Measurements from ENCODE around the gene NPR3. TPM values are rescaled to one million over a fixed set of nuclear protein-coding genes. Genes with fewer than 3 reads are reported as not detected.

NPR3 gene
- total RNA-seq, 4 donors from 2014 or later = 7.9 to 31.3 (median 13.0) TPM

DNA sequence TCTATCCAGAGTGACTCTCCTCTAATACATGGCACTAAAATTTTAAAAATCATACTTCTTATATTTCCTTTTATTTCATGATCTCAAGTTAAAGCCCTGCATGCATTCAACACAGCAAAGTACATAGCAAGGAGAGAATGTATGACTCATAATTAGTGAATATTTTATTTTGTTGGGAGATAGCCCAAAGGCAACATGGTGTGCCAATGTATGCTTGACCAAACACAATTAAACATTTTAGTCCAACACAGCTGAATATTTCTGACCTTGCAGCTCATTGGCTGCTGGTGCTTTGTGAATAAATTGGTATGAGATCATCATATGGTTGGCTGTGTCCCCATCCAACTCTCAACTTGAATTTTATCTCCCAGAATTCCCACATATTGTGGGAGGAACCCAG lies 103.5 kb downstream of the NPR3 start:
- H3K4me1 ChIP-seq = peaks cover 0 to 8% (median 0%) of the 10 kb centered on the region in 3 donors
- no peak overlapping the region for H3K27ac ChIP-seq
- H3K4me3 ChIP-seq = no peak overlapping the region
- intact Hi-C loops (cut with DNase I) = no loop called here
- H3K36me3 ChIP-seq = no peaks in the 10 kb centered on the region
- no peaks in the 10 kb centered on the region for H3K9me3 ChIP-seq
- DNase-seq = no peak
- TF ChIP-seq, protein P1, sequence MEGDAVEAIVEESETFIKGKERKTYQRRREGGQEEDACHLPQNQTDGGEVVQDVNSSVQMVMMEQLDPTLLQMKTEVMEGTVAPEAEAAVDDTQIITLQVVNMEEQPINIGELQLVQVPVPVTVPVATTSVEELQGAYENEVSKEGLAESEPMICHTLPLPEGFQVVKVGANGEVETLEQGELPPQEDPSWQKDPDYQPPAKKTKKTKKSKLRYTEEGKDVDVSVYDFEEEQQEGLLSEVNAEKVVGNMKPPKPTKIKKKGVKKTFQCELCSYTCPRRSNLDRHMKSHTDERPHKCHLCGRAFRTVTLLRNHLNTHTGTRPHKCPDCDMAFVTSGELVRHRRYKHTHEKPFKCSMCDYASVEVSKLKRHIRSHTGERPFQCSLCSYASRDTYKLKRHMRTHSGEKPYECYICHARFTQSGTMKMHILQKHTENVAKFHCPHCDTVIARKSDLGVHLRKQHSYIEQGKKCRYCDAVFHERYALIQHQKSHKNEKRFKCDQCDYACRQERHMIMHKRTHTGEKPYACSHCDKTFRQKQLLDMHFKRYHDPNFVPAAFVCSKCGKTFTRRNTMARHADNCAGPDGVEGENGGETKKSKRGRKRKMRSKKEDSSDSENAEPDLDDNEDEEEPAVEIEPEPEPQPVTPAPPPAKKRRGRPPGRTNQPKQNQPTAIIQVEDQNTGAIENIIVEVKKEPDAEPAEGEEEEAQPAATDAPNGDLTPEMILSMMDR (IDR thresholded peaks at IDR 0.05) = no peak
- TF ChIP-seq POLR2A (IDR thresholded peaks at IDR 0.05) = no peak
- no peaks in the 10 kb centered on the region for H3K27me3 ChIP-seq

DNA sequence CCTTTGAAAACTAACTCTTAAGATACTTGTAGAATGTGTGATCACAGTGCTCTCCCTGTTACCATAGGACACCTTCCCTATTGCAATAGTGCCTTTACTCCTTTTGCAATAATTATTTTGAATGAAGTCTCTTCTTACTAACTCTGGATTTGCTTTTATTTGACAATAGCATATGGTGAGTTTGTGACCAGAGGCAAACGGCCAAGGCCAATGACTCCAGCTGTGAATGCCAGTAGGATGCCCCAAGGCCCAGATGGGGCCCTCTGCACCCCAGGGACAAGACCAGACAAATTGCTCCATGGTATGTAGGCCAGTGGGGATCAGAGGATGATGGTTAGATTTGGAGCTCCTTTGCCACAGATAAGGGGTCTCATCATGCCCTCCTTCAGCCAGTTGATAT lies 116.9 kb downstream of the NPR3 start:
- Histone ChIP-seq H3K4me3 (no peak overlapping the region), H3K4me1 (no peaks in the 10 kb centered on the region), H3K36me3 (no peaks in the 10 kb centered on the region), H3K27ac (no peak overlapping the region), H3K27me3 (no peaks in the 10 kb centered on the region), H3K9me3 (no peaks in the 10 kb centered on the region)
- TF ChIP-seq POLR2A (IDR thresholded peaks at IDR 0.05) = no peak
- TF ChIP-seq, protein P1 (IDR thresholded peaks at IDR 0.05) = no peak
- intact Hi-C loops (cut with DNase I) = no loop called here
- no peak for DNase-seq
- 38% methylated on average over 1 of the region's 1 CpG for WGBS, 2 donors

DNA sequence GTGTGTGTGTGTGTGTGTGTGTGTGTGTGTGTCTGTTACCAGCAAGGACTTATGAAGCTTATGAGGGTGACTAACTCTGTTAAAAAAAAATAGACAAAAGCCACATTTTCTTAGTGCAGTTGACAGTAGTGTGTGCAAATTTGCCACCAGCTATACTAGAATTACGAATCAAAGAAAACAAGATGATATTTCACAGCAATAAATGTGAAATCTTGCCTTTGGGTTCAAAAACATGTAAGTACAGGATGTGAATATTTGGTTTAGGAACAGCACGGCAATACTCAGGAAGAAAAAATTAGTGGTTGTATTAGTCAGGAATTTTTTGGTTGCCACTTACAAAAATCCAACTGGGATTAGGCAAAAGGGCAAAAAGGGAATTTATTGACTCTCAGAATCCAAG lies 117.4 kb downstream of the NPR3 start:
- Histone ChIP-seq H3K4me1 (no peaks in the 10 kb centered on the region), H3K9me3 (no peaks in the 10 kb centered on the region), H3K4me3 (no peak overlapping the region), H3K27ac (no peak overlapping the region), H3K36me3 (no peaks in the 10 kb centered on the region), H3K27me3 (no peaks in the 10 kb centered on the region)
- DNase-seq = no peak
- 33 to 47% methylated on average over 2 of the region's 2 CpGs for WGBS, 2 donors
- no peak for TF ChIP-seq POLR2A (IDR thresholded peaks at IDR 0.05)
- TF ChIP-seq, protein P1 (IDR thresholded peaks at IDR 0.05) = no peak
- intact Hi-C loops (cut with DNase I) = no loop called here

DNA sequence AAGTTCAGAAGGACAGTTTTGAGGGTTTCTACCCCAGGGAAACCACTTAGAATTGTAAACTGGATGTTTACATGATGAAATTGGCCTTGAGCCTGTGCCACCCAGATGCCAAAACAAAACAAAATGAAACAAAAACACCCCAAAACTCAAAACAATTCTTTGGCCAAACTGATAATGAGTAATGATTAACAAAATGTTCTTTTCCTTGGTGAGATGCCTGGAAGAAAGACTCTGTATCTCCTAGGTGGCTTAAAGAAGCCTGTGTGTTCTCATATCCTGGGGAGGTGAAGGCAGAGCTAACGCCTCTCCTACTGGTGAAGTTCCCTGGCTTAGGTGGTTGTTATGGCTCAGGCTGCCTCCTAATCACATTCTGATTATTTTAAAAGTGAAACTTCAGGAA lies 120.5 kb downstream of the NPR3 start:
- no peak for TF ChIP-seq POLR2A (IDR thresholded peaks at IDR 0.05)
- TF ChIP-seq, protein P1 (IDR thresholded peaks at IDR 0.05) = no peak

DNA sequence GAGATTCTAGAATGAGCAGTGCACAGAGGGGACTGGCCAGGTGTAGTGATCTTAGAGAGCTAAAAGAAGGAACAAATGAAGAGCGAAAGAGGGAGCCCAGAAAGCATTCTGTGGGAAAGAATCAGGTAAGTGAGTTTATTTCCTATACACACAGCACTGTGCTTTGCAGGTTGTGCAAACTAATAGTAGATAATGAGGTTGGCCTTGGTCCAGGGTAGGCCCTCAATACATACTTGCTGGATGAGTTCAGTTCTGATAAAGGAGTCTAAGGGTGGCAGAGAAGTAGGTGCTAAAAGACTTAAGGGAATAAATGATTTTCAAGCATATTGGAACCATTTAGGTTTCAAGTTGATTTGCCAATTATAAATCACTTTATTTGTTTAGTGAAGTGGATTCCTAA lies 122.0 kb downstream of the NPR3 start:
- Histone ChIP-seq H3K9me3 (no peaks in the 10 kb centered on the region), H3K4me3 (no peak overlapping the region), H3K4me1 (no peaks in the 10 kb centered on the region), H3K36me3 (no peaks in the 10 kb centered on the region), H3K27me3 (no peaks in the 10 kb centered on the region), H3K27ac (no peak overlapping the region)
- intact Hi-C loops (cut with DNase I) = no loop called here
- no peak for DNase-seq
- no peak for TF ChIP-seq POLR2A (IDR thresholded peaks at IDR 0.05)
- TF ChIP-seq, protein P1 (IDR thresholded peaks at IDR 0.05) = no peak
- 83 to 94% methylated on average over 1 of the region's 1 CpG for WGBS, 2 donors

More for the DNA sequence above, 120.5 kb downstream of the NPR3 start:
- WGBS, 2 donors = 55 to 67% methylated on average over 1 of the region's 1 CpG
- Histone ChIP-seq H3K36me3 (no peaks in the 10 kb centered on the region), H3K27ac (no peak overlapping the region), H3K27me3 (no peaks in the 10 kb centered on the region), H3K4me3 (no peak overlapping the region), H3K9me3 (no peaks in the 10 kb centered on the region), H3K4me1 (no peaks in the 10 kb centered on the region)
- DNase-seq = no peak
- intact Hi-C loops (cut with DNase I) = no loop called here
